Limb (tissue), 2 donors: ENCODE results near the gene IFI35.
"Not testable (repeated sequence)": the region's sequence is repeated elsewhere in the genome, so short reads cannot be mapped to it uniquely, and the experiment has no call there.

Source experiments
- DNase-seq, 2 donors: peaks; one replicate each; pipeline ENCODE4 v3.0.0-alpha.2; 2016; ENCODE audit errors: extremely low spot score in 2 of 2

IFI35 gene

DNA sequence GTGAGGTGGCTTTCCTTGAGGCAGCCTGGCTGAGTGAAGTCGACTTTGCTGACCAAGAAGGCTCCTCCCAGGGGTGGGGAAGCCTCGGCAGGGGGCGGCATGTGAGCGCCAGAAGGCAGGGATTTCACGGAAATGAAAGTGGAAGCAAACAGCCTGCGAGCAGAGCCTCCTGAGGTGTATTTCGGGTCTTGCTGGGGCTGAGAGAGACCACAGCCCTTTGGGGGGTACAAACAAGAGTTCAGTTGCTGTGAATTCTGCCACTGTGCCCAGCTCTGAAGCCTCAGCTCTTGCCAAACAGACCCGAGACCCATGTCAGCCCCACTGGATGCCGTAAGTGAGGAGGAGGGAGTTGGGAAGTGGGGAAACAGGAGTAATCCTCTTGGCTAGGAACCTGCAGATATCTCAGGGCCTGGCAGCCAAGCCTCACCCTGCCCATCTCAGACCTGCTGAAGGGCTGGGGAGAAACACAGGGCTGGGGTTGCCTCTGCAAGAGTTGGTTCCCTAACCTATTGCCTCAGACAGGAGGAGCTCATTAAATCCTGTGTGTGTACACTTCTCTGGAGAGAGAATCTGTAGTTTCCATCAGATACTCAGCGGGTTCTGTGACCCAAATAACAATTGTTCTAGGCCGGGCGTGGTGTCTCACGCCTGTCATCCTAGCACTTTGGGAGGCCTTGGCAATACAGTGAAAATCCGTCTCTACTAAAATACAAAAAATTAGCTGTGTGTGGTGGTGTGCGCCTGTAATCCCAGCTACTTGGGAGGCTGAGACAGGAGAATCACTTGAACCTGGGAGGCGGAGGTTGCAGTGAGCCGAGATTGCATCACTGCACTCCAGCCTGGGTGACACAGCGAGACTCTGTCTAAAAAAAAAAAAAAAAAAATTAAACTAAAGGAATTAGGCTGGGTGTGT is at the start of gene IFI35:
Gene IFI35, plus strand, starts transcription at position 146 of the 913 bp plus-strand sequence. Its CDS starts 164 bp downstream, at position 310.
- DNase-seq = peak; percentile 61 to 74

DNA sequence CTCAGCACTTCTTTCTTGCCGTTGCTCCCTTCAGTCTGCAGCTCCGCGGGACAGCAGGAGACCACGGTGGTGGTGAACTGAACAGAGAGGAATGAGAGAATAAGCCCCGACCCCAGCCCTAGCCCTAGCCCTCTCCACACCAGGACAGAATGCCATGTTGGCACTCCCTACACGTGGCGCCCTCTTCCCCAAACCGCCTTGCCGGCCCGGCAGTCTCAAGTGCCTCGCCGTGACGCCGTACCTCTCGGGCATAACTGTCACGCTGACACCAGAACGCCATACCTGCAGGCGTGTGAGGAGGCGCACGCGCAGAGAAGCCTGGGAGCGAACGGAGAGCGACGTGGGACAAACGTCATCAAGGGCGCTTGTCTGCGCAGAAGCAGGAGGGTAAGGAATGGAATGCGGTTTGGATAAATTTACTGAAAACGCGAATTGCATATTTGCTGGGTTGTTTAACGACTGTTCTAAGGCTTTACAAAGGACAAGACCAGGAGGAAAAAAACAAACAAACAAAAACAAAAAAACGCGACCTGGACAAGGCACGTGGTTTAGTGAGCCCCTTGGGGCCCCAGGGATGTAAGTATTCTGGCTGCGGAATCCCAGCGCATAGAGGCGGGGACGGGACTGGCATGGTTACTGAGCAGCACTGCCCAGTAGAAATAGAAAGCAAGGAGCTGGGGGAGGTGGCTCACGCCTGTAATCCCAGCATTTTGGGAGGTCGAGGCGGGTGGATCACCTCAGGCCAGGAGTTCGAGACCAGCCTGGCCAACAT is 42.2 kb upstream of the IFI35 start, which contains the start of gene AARSD1:
Gene AARSD1, minus strand, starts transcription at position 294 of the 772 bp plus-strand sequence. Its CDS starts 14 bp downstream, at position 280.
- peak; percentile 93 to 94 for DNase-seq

DNA sequence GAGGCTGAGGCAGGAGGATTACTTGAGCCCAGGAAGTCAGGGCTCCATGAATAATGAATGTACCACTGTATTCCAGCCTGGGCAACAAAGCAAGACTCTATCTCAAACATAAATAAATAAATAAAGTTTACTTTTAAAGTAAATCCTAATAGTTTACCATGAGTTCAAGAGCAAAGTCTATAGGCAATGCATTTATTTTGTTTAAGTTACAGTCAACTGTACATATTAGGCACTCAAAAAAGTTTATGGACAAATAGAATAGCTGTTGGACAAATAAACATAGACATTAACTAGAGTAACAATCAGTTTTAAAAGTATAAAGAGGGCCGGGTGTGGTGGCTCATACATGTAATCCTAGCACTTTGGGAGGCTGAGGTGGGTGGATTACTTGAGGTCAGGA is 38.7 kb upstream of the IFI35 start:
- no peak for DNase-seq

DNA sequence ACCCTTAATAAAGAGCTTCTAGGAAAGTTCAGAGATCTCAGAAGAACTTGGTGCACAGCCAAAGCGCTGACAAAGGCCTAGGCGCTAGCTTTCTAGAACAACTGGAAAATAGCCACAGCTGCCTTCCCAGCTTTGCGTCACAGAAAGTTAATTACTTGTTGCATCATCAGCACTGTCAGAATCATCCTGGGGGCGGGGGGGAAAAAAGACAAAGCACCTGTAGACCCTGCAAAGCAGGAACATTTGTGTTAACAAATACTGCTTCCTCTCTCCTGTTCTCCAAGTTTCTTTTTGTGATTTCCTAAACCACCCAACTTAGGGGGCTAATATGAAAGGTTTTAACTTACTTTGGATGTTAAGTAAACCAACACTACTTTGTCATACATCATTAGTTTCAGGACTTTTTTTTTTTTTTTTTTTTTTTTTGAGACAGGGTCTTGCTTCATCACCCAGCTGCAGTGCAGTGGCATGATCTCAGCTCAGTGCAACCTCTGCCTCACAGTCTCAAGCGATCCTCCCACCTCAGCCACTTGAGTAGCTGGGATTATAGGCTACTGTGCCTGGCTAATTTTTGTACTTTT is 37.5 kb upstream of the IFI35 start:
- no peak for DNase-seq

DNA sequence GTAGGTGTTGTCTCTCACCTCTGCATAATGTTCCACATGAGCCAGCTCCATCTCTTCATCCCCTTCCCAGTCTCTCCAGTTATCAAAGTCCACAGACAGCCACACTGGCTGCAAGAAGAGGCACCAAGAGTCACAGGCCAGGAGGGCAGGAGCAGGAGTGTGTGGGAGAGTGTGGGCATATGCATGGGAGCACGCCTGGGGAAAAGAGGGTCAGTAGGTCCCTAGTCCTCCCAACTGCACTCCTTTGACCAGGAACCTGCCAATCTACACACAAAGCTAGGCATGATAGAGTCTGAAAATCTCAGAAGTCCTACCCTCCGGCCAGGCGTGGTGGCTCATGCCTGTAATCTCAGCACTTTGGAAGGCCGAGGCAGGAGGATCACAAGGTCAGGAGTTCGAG is 35.0 kb upstream of the IFI35 start:
- no peak for DNase-seq

DNA sequence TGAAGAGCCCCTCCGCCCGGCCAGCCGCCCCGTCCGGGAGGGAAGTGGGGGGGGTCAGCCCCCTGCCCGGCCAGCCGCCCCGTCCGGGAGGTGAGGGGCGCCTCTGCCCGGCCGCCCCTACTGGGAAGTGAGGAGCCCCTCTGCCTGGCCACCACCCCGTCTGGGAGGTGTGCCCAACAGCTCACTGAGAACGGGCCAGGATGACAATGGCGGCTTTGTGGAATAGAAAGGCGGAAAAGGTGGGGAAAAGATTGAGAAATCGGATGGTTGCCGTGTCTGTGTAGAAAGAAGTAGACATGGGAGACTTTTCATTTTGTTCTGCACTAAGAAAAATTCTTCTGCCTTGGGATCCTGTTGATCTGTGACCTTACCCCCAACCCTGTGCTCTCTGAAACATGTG is 33.3 kb upstream of the IFI35 start:
- DNase-seq = not testable (repeated sequence)

DNA sequence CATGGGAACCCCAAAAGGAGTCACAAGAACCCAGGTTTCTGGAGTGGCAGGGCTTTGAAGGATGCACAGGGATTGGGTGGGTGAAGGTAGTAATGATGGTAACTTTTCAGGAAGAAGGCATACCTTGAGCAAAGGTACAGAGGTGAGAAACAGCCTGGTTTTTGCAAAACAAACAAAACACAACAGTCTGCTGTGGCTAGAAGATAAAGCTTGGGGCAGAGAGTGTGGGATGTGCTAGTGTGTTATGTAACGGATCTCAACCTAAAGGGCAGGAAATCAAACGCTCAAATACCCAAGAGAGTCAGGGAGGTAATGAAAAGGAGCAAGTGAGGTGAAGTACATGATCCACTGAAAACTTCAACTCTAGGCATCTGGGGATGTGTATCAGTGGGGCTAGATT is 31.3 kb upstream of the IFI35 start:
- no peak for DNase-seq

DNA sequence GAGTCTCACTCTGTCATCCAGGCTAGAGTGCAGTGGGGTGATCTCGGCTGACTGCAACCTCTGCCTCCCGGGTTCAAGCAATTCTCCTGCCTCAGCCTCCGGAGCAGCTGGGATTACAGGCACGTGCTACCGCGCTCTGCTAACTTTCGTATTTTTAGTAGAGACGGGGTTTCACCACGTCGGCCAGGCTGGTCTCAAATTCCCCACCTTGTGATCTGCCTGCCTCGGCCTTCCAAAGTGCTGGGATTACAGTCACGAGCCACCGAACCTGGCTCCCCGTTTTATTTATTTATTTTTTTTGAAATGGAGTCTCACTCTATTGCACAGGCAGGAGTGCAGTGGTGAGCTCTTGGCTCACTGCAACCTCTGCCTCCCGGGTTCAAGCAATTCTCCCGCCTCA is 30.9 kb upstream of the IFI35 start:
- not testable (repeated sequence) for DNase-seq

DNA sequence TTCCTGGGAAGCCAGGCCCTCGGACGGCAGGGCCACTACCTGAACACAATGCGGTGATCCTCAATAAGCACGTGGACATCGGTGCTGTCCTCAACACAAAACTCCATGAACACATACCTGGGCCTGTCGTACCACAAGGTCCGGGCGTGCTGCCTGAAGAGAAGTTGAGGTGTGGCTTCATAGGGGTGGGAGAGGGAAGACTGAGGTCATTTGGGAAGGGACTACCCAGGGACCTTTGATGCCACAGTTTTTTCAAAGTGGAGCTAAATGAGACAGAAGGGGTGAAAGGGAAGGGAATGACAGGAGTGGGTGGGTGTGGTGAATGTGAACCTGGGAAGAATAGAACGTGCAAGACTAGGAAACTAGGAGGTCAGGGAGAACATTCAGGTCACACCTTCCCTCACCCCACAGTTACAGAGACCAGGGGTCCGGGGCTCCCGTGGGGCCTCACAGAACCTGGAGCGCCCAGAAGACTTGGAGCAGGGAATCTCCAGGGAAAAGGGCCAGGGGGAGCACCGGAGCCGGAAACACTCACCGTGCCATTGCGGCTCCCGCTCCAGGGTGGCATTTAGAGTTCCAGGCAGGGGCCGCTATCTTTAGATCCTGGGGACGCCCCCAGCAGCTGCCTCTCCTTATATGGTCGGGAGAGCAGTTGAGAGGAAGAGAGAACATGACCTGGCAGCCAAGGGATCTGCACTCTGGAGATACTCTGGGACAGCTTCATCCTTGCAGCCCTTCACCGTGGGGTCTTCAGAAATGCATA is 26.9 kb upstream of the IFI35 start, which contains the start of gene PTGES3L:
Gene PTGES3L, minus strand, starts transcription at position 570 of the 763 bp plus-strand sequence. Its CDS starts 27 bp downstream, at position 543.
- peak; percentile 51 to 66 for DNase-seq

DNA sequence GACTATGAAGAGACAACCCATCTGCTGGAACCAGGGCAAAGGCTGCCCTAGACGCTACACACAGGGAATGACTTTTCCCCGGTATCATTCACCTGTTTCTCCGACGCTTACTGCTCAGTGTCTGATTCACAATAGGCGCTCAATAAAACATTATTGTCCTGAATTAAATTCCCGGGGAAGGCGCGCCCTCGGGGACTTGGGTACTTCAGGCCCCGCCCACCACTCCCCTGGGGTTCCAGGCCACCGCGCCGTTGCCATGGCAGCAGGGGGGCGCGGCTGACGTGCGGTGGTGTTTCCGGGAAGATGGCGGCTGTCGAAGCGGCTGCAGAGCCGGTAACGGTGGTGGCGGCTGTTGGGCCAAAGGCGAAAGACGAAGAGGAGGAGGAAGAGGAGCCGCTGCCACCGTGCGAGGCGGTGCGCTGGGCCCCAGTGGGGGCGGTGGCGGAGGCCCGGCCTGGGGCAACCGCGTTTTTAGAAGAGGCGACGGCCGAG is 26.3 kb upstream of the IFI35 start, which contains the start of gene RUNDC1:
Gene RUNDC1, plus strand, starts transcription at position 292 of the 492 bp plus-strand sequence. Its CDS starts 12 bp downstream, at position 304.
- peak; percentile 81 to 95 for DNase-seq

DNA sequence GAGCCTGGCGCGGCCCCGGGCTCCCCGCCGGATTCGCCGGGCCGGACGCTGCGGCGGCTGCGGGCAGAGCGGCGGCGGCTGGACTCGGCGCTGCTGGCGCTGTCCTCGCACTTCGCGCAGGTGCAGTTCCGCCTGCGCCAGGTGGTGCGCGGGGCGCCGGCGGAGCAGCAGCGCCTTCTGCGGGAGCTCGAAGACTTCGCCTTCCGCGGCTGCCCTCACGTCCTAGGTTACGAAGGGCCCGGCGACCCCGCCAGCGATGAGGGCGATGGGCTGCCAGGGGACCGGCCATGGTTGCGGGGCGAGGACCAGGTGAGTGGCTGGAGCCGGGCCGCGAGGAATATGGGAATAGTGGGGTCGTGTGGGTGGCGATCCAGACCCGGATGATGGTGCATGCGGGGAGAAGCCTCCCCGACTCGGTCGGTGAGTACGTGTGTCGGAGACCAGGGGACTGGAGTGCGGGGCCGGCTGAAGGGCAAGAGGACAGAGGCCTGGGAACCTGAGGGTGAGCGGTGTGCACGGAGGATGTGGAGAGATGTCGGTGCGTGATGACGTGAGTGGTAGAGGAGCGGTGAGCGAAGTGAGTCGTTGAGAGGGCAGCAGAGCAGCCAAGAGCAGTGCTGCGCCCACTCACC is 25.7 kb upstream of the IFI35 start:
- DNase-seq = peak; percentile 31 to 57

DNA sequence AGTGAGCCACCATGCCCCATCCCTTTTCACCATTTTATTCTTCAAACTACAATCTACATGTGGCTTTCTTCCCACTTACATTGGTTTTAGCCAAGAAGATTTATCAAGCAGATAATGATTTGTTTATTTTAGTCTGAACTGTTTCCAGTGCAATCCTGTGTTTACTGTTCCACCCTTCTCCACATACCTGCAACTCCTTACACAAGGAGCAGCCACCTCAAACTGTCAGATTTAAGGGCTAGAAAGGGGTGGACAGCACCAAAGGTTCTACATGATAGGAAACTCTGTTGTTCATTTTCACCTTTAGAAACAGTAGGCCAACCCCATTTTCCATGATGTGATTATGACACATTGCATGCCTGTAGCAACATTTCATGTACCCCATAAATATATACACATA is 24.3 kb upstream of the IFI35 start:
- DNase-seq = no peak

DNA sequence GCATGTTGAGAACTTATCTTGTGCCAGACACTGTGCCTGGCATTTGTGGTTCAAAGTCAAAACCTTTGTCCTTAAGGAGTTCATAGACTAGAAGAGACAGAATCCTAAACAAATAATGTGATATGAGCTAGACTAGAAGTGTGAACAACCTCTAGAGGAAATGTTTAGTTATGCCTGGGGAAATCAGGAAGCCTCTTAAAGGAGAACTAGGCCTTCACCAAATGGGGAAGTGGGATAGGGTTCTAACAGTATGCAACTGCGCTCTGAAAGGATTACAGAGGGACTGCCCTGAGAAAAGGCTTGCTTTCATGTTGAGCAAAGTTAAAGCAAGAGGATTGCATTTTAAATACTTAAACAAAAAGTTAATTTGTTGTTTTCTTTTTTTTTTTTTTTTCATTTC is 21.4 kb upstream of the IFI35 start:
- no peak for DNase-seq

DNA sequence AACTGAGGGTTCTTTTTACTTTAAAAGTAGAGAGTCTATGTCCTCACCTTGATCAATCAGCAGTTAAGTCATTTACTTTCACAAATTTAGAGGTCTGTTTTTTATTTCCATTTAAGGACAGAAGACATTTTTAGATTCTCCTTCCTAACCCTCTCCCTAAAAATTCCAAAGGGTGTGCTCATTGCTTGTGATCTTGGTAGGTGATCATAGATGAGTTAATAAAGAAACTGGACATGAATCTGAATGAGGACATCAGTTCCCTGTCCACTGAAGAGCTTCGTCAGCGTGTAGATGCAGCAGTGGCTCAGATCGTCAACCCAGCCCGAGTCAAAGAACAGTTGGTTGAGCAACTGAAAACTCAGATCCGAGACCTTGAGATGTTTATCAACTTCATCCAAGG is 17.4 kb upstream of the IFI35 start:
- no peak for DNase-seq

DNA sequence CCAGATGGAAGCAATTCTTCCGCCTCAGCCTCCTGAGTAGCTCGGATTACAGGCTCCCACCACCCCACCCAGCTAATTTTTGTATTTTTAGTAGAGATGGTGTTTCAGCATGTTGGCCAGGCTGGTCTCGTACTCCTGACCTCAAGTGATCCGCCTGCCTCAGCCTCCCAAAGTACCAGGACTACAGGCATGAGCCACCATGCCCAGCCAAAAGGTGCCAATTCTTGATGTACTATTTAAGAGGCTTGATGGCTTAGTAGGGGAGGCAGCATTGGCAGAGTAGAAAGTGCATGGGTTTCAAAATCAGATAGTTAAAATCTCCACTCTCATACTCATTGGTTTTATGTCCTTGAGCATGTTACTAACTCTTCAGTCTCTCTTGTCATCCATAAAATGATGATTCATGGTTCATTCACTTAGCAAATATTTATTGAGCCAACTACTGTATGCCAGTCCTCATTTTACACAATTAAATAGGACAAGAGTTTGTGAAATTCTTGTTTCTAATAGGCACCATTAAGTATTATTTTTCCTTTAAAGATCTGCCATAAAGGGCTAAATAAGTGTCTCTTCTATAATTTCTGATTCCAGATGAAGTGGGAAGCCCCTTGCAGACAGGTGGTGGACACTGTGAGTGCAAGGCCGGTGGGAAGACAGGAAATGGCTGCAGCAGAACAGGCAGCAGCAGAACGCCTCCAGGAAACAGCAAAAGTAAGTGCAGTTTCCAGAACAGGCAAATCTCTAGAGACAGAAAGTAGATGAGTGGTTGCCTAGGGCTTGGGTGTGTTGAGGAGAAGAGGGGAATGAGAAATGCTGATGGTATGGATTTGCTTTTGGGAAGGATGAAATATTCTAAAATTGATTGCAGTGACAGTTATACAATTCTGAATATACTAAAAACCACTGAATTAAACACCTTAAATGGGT is 16.6 kb upstream of the IFI35 start:
- no peak for DNase-seq

DNA sequence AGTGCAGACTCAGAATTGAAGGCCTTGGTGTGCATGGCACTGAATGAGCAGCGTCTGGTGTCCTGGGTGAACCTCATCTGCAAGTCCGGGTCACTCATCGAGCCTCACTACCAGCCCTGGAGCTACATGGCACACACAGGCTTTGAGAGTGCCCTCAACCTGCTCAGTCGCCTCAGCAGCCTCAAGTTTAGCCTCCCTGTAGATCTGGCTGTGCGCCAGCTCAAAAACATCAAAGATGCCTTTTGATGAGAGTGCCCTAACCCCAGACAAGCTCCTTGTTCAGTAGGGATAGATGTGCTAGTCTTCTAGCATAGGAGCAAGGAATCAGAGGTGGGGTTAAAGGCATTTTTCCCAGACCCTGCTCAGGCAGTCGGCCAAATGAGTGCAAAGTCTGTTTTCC is 15.1 kb upstream of the IFI35 start:
- no peak for DNase-seq

DNA sequence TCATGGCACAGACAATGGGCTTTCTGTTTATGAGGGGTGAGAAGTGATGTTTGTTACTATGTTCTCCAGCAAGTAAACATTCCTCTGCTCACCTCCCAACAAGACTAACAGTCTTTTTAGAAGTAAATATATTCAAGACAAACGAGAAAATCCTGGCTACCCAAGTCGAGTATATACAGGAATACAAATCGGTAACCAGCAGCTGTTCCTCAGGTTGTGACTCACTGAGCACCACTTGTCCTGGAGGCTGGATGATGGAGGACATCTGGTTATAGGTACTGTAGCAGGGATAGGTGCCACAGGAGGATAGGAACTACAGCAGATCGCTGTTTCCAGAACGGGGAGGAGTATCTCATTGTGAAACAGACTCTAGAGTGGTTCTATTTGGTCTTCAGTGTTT is 13.7 kb upstream of the IFI35 start:
- no peak for DNase-seq

DNA sequence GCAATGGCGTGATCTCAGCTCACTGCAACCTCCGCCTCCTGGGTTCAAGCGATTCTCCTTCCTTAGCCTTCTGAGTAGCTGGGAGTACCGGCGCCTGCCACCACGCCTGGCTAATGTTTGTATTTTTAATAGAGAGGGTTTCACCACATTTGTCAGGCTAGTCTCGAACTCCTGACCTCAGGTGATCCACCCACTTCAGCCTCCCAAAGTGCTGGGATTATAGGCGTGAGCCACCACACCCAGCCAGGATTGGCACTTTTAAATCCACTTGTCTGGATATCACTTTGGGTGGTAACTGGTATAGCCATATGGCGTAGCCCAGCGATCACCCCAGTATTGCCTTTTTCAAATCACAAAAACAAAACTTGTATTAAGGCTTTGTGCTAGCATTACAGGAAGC is 12.7 kb upstream of the IFI35 start:
- not testable (repeated sequence) for DNase-seq

DNA sequence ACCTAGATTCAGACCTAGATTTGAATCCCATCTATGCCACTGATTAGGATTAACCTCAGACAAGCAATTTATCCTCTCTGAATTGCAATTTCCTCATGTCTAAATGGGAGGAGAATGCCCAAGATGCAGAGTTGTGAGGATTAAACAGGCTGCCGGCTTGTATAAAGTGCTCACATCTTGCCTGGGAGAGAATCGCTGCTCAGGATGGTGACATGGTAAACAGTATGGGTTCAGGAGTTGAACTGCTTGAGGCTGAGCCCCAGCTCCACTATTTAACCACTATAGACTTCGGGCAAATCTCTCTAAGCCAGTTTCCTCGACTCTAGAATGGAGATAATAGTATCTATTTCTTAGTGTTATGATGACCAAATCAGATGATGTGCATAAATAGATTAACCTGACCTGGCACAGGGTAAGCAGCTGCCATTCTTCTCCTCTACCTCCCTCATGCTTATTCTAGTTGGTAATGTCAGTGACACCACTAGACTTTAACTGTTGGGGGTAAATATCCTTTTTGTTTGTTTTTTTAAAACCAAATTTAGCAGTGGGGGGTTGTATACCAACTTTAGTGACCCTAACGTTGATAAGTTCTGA is 9.1 kb upstream of the IFI35 start:
- peak in 1 of 2 donors; percentile 12 for DNase-seq
